Panc1 (cell line): ENCODE measurements around the gene FBLN2.

ENCODE experiments used
- POLR2AphosphoS5 ChIP-seq: IDR thresholded peaks from 2 replicates; pipeline ENCODE4 v1.6.1; 2012; ENCODE audit warnings: mild to moderate bottlenecking, low read depth, low read length, moderate library complexity
- TF ChIP-seq, protein P1 (sequence below): fragments of 450-650 bp; IDR thresholded peaks from 2 replicates; pipeline ENCODE4 v1.5.1; 2017; ENCODE audit warnings: mild to moderate bottlenecking

- TF ChIP-seq, protein P1, sequence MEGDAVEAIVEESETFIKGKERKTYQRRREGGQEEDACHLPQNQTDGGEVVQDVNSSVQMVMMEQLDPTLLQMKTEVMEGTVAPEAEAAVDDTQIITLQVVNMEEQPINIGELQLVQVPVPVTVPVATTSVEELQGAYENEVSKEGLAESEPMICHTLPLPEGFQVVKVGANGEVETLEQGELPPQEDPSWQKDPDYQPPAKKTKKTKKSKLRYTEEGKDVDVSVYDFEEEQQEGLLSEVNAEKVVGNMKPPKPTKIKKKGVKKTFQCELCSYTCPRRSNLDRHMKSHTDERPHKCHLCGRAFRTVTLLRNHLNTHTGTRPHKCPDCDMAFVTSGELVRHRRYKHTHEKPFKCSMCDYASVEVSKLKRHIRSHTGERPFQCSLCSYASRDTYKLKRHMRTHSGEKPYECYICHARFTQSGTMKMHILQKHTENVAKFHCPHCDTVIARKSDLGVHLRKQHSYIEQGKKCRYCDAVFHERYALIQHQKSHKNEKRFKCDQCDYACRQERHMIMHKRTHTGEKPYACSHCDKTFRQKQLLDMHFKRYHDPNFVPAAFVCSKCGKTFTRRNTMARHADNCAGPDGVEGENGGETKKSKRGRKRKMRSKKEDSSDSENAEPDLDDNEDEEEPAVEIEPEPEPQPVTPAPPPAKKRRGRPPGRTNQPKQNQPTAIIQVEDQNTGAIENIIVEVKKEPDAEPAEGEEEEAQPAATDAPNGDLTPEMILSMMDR: no peak
- no peak for TF ChIP-seq POLR2AphosphoS5
Measured at GRCh38 chr3:13634615-13635014, 85.7 kb downstream of the FBLN2 start.
